Pancreas (tissue), 10 donors: ENCODE data around the gene ZNF627. TPM values are rescaled to one million over a fixed set of nuclear protein-coding genes. Genes with fewer than 3 reads are reported as not detected.
A peak's percentile ranks its signal among the peaks of the same experiment; 100 is the strongest.

Experiments
- ATAC-seq, 4 donors: fragments of 200-7000 bp; cut with Tn5 transposase; one replicate each; pipeline versions ENCODE4 v1.8.0 to v1.9.1; 2020; ENCODE audit warnings: mild to moderate bottlenecking in 4 of 4, moderate library complexity in 4 of 4
- DNase-seq, 6 donors: peaks; one replicate each; pipeline ENCODE4 v3.0.0-alpha.2; 2020
- FAIRE-seq: peaks from 2 replicates; lab custom pipeline; 2012; peaks lifted over from hg19 to GRCh38; lab: Jason Lieb, UNC
- H3K27ac ChIP-seq, 4 donors: fragments of 200-600 bp; sonication (generic); 1 replicate in 3 of 4; 2 replicates in 1 of 4; pipeline versions ENCODE4 v1.5.0 to v1.8.0; 2020
- H3K27me3 ChIP-seq, 4 donors: fragments of 200-600 bp; one replicate each; pipeline ENCODE4 v1.8.0; 2021
- H3K36me3 ChIP-seq, 3 donors: fragments of 200-600 bp; sonication (generic) in 1 of 3; one replicate each; pipeline versions ENCODE4 v1.5.0 to v1.8.0; 2020 to 2021
- H3K4me1 ChIP-seq, 3 donors: fragments of 200-600 bp; one replicate each; pipeline ENCODE4 v1.8.0; 2021
- H3K4me3 ChIP-seq, 4 donors: fragments of 200-600 bp; sonication (generic) in 2 of 4; one replicate each; pipeline versions ENCODE4 v1.5.0 to v1.8.0; 2020 to 2021
- H3K9me3 ChIP-seq, 4 donors: fragments of 200-600 bp; one replicate each; pipeline ENCODE4 v1.8.0; 2021
- CTCF ChIP-seq, 4 donors: fragments of 200-600 bp; sonication (generic) in 3 of 4; IDR thresholded peaks; one replicate each; pipeline versions ENCODE4 v1.5.0 to v1.8.0; 2021; ENCODE audit warnings: antibody characterized with exemption in 4 of 4
- WGBS, 2 donors: extraction: QIAGEN DNeasy Blood & Tissue Kit; methylation state at CpG; one replicate each; pipeline ENCODE4 v1.1.7; 2013; 5-methylcytosine and 5-hydroxymethylcytosine counted together
- intact Hi-C, 3 donors: fragments of 100-400 bp; cut with DNase I; formaldehyde crosslinking; loops; one replicate each; pipeline versions ENCODE4 v1.11.1 to v1.14.2; 2022
- polyA plus RNA-seq, 2 donors: library from polyadenylated mRNA; stranded (reverse); fragments of 200-250 nt; gene quantifications; one replicate each; pipeline ENCODE4 v1.2.3, GENCODE V29; 2013
- total RNA-seq, 6 donors: library from RNA; stranded (reverse); fragmentation: NEBNext Ultra II Directional in 4 of 6; extraction: Animal tissue kit (Norgen Biotek cat#: 25700) in 4 of 6; gene quantifications; one replicate each; pipeline versions ENCODE4 v1.2.1 to v1.2.4, GENCODE V29; 2021 to 2023
- donor health status: healthy with polysubstance abuse.
- donor health status: DM: no; HTN: no; CAD: no; lungs with moderate emphysema.
- donor health status: DM: no; HTN: no; CAD: no.
- donor health status: control.
- donor health status: control.
- donor health status: Bipolar disorder and iron deficiency.
- donor health status: DM: yes; HTN: yes; CAD: no.
- donor health status: DM: no; HTN: no; CAD: no.
- donor health status: DM: no; HTN: no; CAD: no.
- donor health status: DM: yes; HTN: yes; CAD: no.

Gene ZNF627
- total and polyA plus RNA-seq, 8 donors, result 4.4 to 8.5 (median 5.8) TPM

DNA sequence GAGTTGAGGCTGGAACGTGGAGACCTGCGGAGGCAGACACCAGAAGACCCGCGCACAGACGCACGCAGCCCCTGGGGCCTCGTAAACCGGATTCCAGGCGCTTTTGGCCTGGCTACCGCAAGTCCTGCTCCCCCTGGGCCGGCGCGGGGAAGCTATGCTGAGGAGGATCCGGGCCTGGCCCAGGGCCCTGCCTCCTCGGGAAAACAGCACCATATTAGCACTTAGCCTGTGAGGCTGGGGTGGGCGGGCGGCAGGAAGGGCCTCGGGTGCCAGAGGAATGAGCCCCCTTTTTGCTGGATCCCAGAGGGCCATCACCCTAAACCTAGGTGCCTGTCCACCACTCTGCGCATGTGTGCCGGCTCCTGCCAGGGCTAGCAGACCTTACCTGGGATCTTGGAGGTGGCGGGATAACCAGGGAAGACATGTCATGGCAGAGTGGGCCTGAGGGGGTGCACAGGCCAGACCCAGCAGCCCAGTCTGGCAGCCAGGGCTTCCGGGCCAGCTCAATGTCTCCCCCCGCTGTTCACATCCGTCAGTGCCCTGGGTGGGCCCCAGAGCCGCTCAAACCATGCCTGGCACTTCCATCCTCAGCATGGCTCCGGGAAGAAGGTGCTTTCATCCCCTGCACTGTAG lies 45.6 kb upstream of the ZNF627 start:
- WGBS, 2 donors, result 84 to 86% methylated on average over 26 of the region's 26 CpGs
- peak; percentile 22 to 48 (median 46) for ATAC-seq
- H3K4me3 ChIP-seq, result no peak overlapping the region
- no peaks in the 10 kb centered on the region for H3K9me3 ChIP-seq
- FAIRE-seq, result no peak
- no peak for DNase-seq
- intact Hi-C loops, result no loop called here
- no peak for TF ChIP-seq CTCF (IDR thresholded peaks at IDR 0.05)
- H3K27me3 ChIP-seq, result no peaks in the 10 kb centered on the region
- H3K36me3 ChIP-seq, result peaks cover 0 to 11% (median 0%) of the 10 kb centered on the region in 3 donors
- H3K4me1 ChIP-seq, result no peaks in the 10 kb centered on the region
- no peak overlapping the region for H3K27ac ChIP-seq

GRCh38 chr19:11552666-11553372 lies 44.5 kb upstream of the ZNF627 start:
- no peak for ATAC-seq
- H3K9me3 ChIP-seq, result no peaks in the 10 kb centered on the region
- peaks cover 0 to 11% (median 0%) of the 10 kb centered on the region in 3 donors for H3K36me3 ChIP-seq
- no peak overlapping the region for H3K4me3 ChIP-seq
- no peak for FAIRE-seq
- H3K27ac ChIP-seq, result no peak overlapping the region
- intact Hi-C loops, result no loop called here
- no peak for DNase-seq
- no peak for TF ChIP-seq CTCF (IDR thresholded peaks at IDR 0.05)
- H3K27me3 ChIP-seq, result no peaks in the 10 kb centered on the region
- peaks cover 0 to 2% (median 0%) of the 10 kb centered on the region in 3 donors for H3K4me1 ChIP-seq
- 84 to 85% methylated on average over 16 to 20 of the region's 20 CpGs for WGBS, 2 donors

DNA sequence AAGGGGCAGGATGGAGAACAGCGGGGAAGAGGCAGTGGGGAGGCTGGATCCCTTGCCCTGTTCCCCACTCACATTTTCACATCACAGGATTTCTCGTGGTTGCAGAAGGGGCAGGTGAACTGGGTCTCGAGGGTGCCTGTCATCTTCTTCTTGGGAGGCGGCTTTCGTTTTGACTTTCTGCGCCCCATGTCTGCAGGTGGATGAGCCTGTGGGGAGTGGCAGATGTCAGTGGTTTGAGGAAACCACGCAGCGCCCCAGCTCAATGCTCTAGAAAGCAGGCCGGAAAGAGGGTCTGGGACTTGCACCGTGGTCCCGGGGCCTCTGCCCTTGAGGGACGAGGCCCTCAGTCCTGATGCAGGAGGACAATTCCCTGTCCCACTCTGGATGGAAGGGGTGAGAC lies 43.1 kb upstream of the ZNF627 start:
- ATAC-seq, result no peak
- H3K4me3 ChIP-seq, result no peak overlapping the region
- no peak for DNase-seq
- H3K27ac ChIP-seq, result no peak overlapping the region
- WGBS, 2 donors, result 88 to 92% methylated on average over 12 of the region's 12 CpGs
- FAIRE-seq, result no peak
- intact Hi-C loops, result no loop called here
- peaks cover 0 to 6% (median 5%) of the 10 kb centered on the region in 3 donors for H3K4me1 ChIP-seq
- H3K36me3 ChIP-seq, result peaks cover 0 to 11% (median 0%) of the 10 kb centered on the region in 3 donors
- no peaks in the 10 kb centered on the region for H3K27me3 ChIP-seq
- TF ChIP-seq CTCF (IDR thresholded peaks at IDR 0.05), result no peak
- H3K9me3 ChIP-seq, result no peaks in the 10 kb centered on the region

GRCh38 chr19:11555246-11555645 lies 42.0 kb upstream of the ZNF627 start:
- Histone ChIP-seq H3K27me3 (no peaks in the 10 kb centered on the region), H3K9me3 (no peaks in the 10 kb centered on the region), H3K27ac (no peak overlapping the region), H3K4me1 (peaks cover 0 to 10% (median 6%) of the 10 kb centered on the region in 3 donors), H3K36me3 (peaks cover 0 to 11% (median 0%) of the 10 kb centered on the region in 3 donors), H3K4me3 (no peak overlapping the region)
- WGBS, 2 donors, result 84 to 89% methylated on average over 6 of the region's 6 CpGs
- TF ChIP-seq CTCF (IDR thresholded peaks at IDR 0.05), result no peak
- DNase-seq (no peak), ATAC-seq (no peak), FAIRE-seq (no peak)
- intact Hi-C loops, result no loop called here
